Stimulated activated naive CD8-positive, alpha-beta T cell treated with anti-CD3 and anti-CD28 coated beads, Interleukin-15, Interleukin-2, amounts not matched to agents 100 U/mL and 50 U/mL, for 24 hours (primary cell): ENCODE data around the gene RPS6KA2.

ENCODE experiments used
- ATAC-seq: fragments of 150-1000 bp; cut with Tn5 transposase; one replicate; pipeline ENCODE4 v1.10.0; 2021
- DNase-seq: peaks from one replicate; pipeline ENCODE4 v3.0.0; 2021

RPS6KA2 gene

GRCh38 chr6:166419286-166419685 is 207.8 kb downstream of the RPS6KA2 start:
- ATAC-seq (peak; percentile 71), DNase-seq (peak; percentile 65)

GRCh38 chr6:166418691-166419143 is 208.3 kb downstream of the RPS6KA2 start:
- no peak for ATAC-seq
- DNase-seq, result peak; percentile 41

- DNase-seq (peak; percentile 20), ATAC-seq (peak; percentile 83)
These were observed 209.8 kb downstream of the RPS6KA2 start for GRCh38 chr6:166417285-166417691.

GRCh38 chr6:166415833-166416347 is 211.2 kb downstream of the RPS6KA2 start:
- DNase-seq, result no peak
- no peak for ATAC-seq

GRCh38 chr6:166415306-166415705 is 211.7 kb downstream of the RPS6KA2 start:
- peak; percentile 15 for ATAC-seq
- peak; percentile 22 for DNase-seq

DNA sequence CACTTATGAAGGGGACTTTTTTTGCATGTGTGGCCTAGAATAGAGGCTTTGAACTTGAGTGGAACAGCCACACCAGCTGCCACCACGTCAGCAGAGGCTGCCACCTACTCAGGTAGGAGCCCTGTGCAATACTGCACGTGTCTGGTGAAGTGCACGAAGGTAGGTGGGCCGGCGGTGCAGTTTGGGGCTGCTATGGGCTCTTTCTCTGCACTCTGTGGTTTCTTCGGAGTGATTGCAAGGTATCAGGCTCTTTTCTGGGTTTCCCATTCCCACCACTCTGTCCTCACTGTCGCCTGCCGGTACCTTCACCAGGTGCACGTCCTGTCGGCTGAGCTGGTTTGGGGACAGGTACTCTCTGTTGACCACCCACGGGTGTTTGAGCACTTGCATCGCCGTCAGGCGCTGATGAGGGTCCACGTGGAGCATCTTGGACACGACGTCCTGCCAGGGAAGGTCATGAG is 213.5 kb downstream of the RPS6KA2 start:
- DNase-seq, result no peak
- ATAC-seq, result no peak

DNA sequence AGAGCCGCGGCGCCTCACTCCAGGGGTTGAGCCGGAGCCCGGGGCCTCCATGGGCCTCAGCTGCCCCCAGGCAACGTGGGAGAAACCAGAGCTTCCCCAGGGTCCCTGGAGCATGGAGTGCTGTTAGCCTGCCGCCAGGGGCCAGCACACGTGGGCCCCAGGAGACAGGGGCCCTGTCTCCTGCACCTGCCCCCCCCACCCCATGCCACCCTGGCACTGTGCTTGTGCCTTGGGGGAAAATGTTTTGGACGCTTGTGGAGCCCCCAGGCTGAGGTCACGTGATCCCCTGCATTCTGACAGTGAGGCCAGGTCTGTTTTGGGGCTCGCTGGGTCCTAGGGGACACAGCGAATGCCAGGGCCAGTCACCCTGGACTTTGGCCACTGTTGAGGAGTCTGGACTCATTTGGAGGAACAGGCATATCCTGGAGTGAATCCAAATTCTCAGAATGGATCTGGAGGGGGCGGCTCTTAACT is 214.1 kb downstream of the RPS6KA2 start:
- no peak for ATAC-seq
- no peak for DNase-seq

GRCh38 chr6:166412156-166412910 is 214.7 kb downstream of the RPS6KA2 start:
- ATAC-seq, result no peak
- DNase-seq, result no peak

DNA sequence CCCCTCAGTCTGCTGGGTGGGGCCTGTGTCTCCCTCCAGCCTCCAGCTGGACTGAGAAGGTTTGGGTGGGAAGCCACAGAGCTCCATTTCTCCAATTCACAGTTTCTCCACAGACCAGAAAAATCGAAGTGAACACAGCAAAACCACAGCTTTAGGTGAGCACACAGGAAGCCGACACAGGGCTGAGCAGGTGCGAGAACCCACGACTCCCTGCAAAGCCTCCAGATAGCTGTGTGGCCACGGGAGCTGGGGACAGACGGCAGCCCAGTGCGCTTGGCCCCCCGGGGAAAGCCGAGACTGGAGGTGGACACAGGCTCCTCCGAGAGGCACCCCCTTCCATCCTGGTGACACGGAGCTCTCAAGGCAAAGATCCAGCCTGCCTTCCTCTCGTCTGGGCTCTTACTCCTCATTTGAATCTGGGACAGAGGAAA is 215.3 kb downstream of the RPS6KA2 start:
- peak; percentile 37 for ATAC-seq
- peak; percentile 14 for DNase-seq

DNA sequence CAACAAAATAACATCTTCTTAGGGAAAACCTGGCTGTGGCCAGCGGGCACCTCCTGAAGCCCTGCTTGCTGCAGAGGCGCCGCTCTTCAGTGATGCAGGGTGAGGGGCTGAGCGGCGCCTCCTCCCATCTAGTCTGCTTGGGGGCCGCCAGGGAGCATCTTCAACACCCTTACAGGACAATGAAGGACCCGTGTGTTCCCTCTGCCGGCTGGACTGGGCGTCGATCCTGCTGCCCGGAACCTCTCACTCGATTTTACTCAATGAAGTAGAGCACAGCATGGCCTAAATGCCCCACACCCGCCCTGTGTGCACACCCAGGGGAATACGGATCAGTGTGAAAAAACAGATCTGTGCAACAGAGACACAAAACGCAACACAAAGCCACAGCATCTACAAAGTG is 215.8 kb downstream of the RPS6KA2 start:
- ATAC-seq (no peak), DNase-seq (no peak)

GRCh38 chr6:166410426-166410935 is 216.6 kb downstream of the RPS6KA2 start:
- DNase-seq (no peak), ATAC-seq (no peak)

- DNase-seq (no peak), ATAC-seq (no peak)
These were observed 217.9 kb downstream of the RPS6KA2 start for GRCh38 chr6:166408936-166409755.

GRCh38 chr6:166406197-166406596 is 220.9 kb downstream of the RPS6KA2 start:
- no peak for DNase-seq
- ATAC-seq, result no peak

DNA sequence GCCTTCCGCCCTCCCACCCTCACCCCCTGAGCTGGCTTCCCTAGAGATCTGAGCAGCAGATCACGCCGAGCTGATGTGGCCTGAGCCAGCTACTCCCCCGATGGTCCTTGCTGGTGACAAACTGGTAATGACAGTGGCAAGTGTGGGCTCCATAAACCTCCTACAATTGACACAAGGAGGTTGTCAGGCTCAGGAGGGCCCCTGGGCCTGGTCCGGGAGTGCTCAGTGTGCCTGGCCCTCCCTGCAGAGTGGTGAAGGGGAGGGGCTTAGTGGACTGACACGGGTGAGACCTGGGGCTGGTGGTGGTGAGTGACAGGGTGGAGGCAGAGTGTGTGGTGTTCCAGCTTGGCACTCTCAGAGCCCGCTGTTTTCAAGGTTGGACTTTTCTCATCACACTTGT is 221.7 kb downstream of the RPS6KA2 start:
- ATAC-seq (no peak), DNase-seq (no peak)

DNA sequence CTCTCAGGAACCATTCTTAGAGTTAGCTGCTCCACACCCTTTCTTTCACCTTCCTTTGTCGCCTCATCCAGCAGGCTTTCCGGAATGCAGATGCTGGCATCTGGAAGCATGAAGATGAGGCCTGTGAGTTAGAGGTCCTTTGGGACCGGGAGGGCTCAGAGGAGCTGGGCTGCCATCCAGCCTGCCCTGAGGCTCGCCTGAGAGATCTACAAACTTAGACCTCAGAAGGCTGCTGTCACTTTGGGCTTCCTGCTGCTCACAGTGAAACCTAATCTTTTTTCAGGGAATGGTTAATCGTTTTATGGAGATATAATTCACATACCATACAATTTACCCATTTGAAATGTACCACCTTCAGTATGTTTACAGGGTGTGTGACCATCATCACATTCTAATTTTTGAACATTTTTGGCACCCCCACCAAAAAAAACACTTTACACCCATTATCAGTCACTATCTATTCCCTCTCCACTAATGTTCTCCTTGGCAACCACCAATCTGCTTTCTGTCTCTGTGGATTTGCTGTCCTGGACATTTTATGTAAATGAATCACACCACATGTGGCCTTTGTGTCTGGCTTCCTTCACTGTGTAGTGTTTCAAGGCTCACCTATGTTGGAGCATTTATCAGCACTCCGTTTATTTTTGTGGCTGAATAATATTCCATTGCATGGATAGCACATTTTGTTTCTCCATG is 224.3 kb downstream of the RPS6KA2 start:
- ATAC-seq, result no peak
- no peak for DNase-seq

- DNase-seq (peak; percentile 55), ATAC-seq (peak; percentile 66)
These were observed 226.3 kb downstream of the RPS6KA2 start for GRCh38 chr6:166400649-166401250.

- DNase-seq (no peak), ATAC-seq (no peak)
These were observed 226.9 kb downstream of the RPS6KA2 start for GRCh38 chr6:166400181-166400580.

GRCh38 chr6:166398348-166398747 is 228.7 kb downstream of the RPS6KA2 start:
- ATAC-seq (no peak), DNase-seq (no peak)

- ATAC-seq (no peak), DNase-seq (no peak)
These were observed 229.2 kb downstream of the RPS6KA2 start for GRCh38 chr6:166397849-166398248.

GRCh38 chr6:166395778-166396177 is 231.3 kb downstream of the RPS6KA2 start:
- DNase-seq, result no peak
- no peak for ATAC-seq

DNA sequence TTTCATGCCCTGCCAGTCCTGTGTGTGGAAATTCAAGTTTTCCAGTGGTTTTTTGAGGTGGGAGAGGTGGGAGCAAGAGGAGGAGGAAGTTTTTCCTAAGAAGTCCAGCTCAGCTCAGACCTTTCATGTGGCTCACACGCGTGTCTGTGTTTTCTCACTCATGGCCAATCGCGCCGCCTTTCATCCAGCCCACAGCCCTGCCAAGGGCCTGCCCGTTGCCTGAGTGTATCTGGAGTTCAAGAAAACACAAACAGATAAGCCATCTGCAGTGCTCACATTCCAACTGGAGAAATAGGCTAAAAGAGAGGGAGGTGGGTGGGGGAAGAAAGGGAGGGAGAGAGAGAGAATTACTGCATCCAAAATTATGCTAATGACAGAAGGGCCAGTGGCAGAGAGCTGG is 231.7 kb downstream of the RPS6KA2 start:
- no peak for DNase-seq
- ATAC-seq, result no peak
